Measurements from ENCODE around the gene KRT6A.
"Not testable (repeated sequence)": the region's sequence is repeated elsewhere in the genome, so short reads cannot be mapped to it uniquely, and the experiment has no call there.

The KRT6A gene

GRCh38 chr12:52473768-52474167, 19.3 kb downstream of the KRT6A start, which contains the start of gene KRT6C:
KRT6C (minus strand) TSS chr12:52473805; CDS start chr12:52473737, 68 bp downstream.
- DNase-seq (ENCODE audit: low read depth in 2 of 3, low spot score in 1 of 3) = no peak

DNA sequence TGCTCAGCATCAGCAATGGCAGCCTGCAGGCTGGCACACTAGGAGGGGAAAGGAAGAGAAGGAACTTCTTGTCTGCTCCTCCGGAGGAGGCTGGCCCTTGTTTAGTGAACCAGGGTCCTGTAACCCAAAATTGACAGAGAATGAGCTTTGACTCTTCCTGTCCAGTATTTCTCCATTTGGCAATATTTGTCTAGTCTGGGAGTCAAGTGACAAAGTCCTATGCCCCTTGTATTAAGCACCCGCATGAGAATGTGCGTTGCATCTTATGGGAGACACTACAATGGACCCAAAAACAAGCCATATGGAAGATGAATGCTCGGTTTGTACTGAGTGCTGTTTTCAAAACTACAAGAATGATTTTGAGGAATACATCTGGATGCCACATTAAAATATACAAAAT, 23.2 kb downstream of the KRT6A start:
- DNase-seq (ENCODE audit: low read depth in 2 of 3, low spot score in 1 of 3) = no peak

DNA sequence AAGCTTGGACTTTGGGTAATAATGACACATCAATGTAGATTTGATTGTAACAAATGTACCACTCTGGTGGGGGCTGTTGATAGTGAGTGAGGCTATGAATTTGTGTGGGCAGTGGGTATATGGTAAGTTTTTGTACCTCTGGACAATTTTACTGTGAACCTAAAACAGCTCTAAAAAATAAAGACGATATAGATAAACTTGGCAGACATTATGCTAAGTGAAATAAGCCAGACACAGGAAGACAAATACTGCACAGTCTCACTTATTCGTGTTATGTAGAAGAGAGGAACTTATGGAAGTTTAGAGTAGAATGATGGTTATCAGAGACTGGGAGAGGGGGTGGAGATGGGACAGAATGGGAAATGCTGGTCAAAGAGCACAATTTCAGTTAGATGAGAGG, 28.2 kb downstream of the KRT6A start:
- DNase-seq (ENCODE audit: low read depth in 2 of 3, low spot score in 1 of 3) = no peak

DNA sequence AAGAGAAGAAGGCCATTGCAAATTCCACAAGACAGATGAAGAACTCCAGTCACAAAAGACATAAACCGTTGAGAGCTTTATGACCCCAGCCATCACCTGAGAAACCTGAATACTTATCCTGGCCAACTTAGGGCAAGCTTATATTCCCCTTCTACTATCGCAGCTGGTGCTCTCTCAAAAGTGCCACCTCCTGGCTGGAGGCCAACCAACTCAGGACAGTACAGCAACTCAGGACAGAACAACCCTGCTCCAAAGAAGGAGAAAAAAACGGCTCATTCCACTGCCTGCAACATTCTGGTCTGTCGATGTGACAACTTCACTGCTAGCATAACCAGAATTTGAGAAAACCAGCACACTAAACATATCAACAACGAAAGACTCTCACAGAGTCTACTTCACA, 31.4 kb downstream of the KRT6A start:
- no peak for DNase-seq (ENCODE audit: low read depth in 2 of 3, low spot score in 1 of 3)

GRCh38 chr12:52458861-52459260, 34.2 kb downstream of the KRT6A start:
- DNase-seq (ENCODE audit: low read depth in 2 of 3, low spot score in 1 of 3) = no peak

DNA sequence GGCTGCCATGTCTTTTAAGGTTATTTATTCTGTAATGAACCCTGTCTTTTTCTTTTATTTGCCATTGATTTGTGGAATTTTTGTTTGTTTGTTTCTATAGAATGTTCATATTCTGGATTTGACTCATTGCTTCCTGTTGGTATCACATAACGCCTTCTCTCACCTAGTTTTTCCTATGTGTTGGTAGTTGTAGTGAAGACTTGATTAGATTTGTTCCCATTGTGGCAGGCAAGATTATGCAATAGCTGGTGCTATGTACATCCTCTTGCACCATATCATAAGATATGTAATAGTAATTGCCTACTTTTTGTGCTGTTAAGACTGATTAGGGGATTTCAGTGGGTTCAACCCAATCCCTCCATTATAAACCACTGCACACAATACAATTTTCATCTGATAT, 37.2 kb downstream of the KRT6A start:
- DNase-seq (ENCODE audit: low read depth in 2 of 3, low spot score in 1 of 3) = no peak

DNA sequence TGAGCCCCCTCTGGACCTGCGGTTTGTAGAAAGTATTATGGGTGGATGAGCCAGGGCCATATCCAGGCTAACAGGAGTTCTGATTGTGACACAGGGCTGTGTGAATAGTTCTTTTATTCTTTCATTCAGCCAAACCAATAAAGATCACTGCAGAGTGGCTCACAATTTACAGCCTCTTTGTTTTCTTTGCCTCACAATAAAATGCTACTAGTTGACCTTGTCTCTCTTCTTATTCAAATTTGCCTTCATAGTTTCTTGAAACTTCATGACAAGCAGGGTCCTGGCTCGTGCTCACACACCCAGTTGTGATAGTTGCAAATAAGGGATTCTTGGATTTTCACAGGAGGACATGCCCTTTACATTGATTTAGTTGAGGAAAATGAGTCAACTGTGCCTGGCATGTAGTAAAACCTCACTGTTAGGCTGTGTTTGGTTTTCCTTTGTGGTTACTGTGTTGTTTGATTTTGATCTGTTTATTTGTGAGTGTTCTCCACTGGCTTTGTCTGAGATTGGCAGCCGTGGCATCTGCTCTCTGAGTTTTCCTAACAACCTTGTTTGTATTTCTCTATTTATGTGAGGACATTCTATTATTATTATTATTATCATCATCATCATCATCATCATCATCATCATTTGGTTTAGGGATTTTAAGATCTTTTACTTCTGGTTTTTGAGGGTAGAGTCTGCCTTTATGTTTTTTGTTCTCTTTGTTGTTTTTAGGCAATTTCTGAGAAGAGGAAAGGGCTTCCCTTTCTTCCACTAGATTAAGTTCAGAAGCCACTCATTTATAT, 38.5 kb downstream of the KRT6A start:
- no peak for DNase-seq (ENCODE audit: low read depth in 2 of 3, low spot score in 1 of 3)

- DNase-seq (ENCODE audit: low read depth in 2 of 3, low spot score in 1 of 3) = no peak
Observed at GRCh38 chr12:52452101-52452500, 41.0 kb downstream of the KRT6A start, which contains the start of gene KRT6B. KRT6B (minus strand) TSS chr12:52452146; CDS start chr12:52452078, 68 bp downstream.

DNA sequence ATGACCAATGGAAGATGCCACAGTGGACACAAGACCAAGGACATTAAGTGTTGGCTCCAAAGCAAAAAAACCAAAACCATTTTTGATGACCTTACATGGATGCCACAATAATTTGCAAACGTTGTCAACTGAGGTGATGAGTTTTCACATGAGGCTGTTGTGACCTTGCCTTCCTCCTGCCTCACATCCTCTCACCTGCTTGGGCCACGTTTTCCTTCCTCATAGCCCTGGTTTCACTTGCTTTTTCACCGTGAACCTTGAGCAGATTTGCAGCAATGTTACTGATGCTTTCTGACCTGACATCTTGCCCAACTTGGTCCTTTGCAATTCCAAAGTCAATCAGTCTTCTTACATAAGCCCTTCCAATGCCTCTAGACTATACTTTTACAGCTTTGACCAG, 44.8 kb downstream of the KRT6A start:
- DNase-seq (ENCODE audit: low read depth in 2 of 3, low spot score in 1 of 3) = no peak

DNA sequence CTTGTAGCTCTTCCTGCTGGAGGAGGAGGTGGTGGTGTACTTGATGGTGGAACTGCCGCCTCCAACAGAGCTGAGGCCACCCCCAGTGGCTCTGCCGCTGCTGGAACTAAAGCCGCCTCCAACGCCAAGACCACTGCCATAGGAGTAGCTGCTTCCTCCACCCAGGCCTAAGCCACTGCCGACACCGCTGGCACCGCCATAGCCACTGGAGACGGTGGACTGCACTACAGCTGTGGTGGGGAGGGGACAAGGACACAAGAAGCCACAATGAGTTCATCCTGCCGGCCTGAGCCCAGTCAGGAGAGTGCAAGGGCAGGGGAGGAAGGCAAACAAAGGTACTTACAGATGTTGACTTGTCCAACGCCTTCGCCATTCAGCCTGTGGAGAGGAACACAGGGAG, 45.9 kb downstream of the KRT6A start:
- DNase-seq (ENCODE audit: low read depth in 2 of 3, low spot score in 1 of 3) = not testable (repeated sequence)

DNA sequence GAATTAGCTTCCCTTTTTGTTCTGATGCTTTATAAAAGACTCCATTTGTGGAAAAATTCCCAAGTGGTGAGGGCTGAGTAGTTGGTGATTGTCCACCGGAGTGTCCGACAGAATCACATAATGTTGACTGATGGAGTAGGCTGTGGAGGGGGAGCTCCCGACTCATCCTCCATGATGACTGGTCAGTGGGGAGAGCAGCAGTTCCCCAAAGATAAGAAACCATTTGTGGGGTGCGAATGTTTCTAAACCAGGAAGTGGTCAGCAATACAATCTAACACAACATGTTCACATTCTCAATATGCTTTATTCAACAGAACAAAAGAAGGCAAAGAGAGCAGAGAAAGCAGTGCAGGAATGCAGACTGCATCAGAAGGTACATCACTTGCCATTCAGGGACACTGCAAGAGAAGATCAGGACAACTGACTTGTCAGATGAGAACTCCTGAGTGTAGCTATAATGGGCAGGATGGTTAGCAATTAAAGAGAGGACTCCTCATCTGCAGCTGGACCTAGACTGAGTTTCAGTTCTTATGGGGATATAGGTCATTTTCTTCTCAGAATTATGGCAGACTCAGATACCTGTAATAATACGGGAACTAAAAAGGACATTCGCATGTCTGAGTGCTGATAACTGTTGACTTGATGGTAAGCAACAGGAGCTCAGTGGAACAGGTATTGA, 46.6 kb downstream of the KRT6A start:
- no peak for DNase-seq (ENCODE audit: low read depth in 2 of 3, low spot score in 1 of 3)

DNA sequence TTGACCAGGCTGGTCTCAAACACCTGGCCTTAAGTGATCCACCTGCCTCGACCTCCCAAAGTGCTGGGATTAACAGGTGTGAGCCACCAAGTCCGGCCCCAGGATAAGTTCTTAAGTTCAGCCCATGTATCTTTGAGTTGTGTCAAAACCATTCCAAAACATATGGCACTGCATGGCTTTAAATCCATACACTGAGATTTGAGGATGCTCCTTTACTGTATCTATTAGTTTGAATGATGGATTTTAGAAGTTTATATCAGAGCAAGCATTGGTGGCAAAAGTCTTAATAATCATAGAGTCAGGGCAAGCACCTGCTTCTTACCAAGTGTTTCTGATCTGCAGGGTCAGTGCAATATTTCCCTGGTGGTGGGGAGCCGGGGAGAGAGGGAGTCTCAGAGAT, 47.2 kb downstream of the KRT6A start:
- no peak for DNase-seq (ENCODE audit: low read depth in 2 of 3, low spot score in 1 of 3)

DNA sequence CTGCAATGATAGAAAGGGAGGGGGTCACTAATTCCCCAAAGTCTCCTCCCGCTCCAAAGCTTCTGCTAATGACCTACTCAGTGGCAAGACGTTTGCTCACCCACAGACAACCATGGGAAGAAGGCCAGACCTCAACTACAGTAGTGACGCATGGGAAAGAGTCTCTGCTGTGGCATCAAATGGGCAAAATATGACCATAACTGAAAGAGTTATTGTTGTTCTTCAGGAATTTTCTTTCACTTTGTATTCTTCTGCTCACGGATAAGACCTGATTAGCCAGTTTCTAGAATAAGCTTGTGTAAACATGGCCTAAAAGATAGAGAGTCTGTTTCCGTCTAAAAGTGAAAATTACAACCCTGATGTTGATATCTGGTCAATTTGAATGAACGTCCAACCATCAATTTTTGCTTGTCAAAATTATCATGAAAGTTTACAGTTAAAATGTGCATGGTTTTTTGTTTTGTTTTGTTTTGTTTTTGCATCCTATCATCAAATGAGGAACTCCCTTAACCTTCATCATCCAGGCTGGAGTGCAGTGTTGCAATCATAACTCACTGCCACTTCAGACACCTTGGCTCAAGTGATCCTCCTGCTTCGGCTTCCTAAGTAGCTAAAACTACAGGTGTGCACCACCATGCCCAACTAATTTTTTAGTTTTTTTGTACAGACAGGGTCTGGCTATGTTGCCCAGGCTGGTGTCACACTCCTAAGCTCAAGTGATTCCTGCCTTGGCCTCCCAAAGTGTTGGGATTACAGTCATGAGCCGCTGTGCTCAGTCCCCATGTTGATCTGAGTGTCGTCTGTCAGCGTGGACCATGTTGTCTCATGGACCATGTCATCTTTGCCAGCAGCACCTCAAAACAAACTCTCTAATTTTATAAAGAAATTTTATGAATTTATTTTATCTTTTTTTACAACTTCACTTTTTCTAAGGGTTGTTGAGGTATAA, 48.1 kb downstream of the KRT6A start:
- no peak for DNase-seq (ENCODE audit: low read depth in 2 of 3, low spot score in 1 of 3)

DNA sequence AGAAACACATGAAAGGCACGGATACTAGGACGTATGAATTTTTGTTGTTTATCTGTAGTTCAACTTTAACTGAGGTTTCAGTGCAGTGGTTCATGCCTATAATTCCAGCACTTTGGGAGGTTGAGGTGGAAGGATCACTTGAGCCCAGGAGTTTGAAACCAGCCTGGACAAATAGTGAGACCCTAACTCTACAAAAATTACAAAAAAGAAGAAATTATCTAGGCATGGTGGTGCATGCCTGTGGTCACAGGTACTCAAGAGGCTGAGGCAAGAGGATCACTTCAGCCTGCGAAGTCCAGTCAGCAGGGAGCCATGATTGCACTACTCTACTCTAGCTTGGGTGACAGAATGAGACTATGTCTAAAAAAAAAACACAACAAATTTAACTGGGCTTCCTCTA, 49.1 kb downstream of the KRT6A start:
- DNase-seq (ENCODE audit: low read depth in 2 of 3, low spot score in 1 of 3) = no peak

GRCh38 chr12:52442600-52443061, 50.4 kb downstream of the KRT6A start:
- no peak for DNase-seq (ENCODE audit: low read depth in 2 of 3, low spot score in 1 of 3)

DNA sequence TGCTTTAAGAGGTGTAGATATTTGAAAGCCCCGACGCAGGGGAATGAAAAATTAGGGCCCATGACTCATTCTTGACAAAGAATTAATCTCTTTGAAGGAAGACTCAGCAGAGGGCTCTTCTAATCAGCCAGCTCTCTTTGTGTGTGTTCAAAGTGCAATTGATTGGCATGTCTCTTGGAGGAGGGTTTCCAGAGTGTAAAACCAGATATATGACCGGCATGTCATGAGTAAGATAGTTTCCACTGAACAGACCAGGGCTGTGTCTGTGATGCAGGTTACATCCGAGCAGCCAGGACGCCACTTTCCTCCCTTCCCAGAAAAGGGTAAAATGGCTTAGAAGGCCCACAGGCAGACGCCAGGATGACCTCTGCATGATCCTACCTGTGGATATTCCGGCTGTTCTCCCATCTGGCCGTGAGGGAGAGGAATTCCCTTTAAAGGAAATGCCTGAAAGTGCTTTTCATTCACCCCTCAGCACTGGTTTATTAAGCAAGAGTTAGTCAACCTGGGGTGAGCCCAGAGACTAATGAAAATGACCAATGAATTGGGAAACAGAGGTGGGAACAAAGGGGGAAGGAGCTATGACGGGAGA, 51.6 kb downstream of the KRT6A start:
- no peak for DNase-seq (ENCODE audit: low read depth in 2 of 3, low spot score in 1 of 3)

- no peak for DNase-seq (ENCODE audit: low read depth in 2 of 3, low spot score in 1 of 3)
Observed at GRCh38 chr12:52440821-52441319, 52.2 kb downstream of the KRT6A start.

- no peak for DNase-seq (ENCODE audit: low read depth in 2 of 3, low spot score in 1 of 3)
Observed at GRCh38 chr12:52439845-52440244, 53.2 kb downstream of the KRT6A start.

DNA sequence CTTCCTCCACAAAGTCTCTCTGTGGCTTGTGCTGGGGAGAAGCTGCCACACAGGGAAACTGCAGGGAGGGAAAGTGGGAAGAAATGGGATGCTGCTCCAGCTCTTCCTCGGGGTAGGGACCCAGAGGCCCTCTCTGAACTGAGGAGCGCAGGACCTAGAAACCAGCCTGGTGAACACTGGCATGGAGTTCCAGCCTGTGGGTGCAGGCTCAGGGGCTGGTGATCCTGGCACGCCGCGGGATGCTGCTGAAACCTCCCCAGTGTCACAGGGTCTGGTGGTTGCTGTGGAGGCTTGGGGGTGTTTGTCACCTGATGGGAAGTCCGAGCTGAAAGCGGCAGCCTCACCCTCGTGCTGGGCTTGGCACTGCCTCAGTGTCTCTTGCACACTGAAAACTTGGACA, 53.6 kb downstream of the KRT6A start:
- no peak for DNase-seq (ENCODE audit: low read depth in 2 of 3, low spot score in 1 of 3)

Data from stimulated activated CD4-positive, alpha-beta T cell treated with anti-CD3 and anti-CD28 coated beads, Interleukin-12 subunit alpha, Interleukin-12 subunit beta, amount 100 ng/mL, for 48 hours (primary cell).